Measurements from ENCODE around the gene TUBG2. TPM values are rescaled to one million over a fixed set of nuclear protein-coding genes. Genes with fewer than 3 reads are reported as not detected.

Gene TUBG2
- total RNA-seq, 1 experiment from 2014 or later: 26.7 TPM

DNA sequence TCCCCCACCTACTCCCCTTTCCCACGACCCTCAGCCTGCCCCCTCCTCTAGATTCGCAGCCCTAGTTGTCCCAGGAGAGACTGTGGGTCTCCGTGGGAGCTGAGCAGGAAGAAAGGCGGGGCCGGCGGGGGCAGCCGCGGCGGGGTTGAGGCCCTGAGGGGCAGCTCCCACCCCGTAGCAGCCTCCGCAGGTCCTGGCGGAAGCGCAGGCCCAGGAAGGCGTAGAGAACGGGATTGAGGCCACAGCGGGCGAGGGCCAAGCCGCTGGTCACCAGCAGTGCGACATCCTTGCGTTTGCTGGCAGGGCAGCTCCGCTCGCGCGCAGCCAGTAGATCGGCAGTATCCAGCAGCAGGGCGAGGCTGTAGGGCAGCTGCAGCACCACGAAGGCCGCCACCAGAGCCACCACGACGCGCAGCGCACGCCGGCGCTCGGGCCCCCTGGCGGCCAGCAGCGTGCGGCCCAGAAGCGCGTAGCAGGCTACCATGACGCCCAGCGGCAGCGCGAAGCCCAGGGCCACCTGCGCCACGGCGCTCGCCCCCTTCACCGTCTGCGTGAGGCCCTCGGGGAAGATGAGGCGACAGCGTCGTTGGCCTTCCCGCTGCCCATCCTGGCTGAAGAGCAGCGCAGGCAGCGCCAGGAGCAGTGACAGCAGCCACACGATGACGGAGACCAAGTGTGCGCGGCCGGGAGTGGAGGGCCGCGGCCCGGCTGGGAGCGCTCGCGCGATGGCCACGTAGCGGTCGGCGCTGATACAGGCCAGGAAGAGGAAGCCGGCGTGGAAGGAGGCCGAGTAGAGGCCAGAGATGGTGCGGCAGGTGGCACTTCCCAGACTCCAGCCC, 20.6 kb downstream of the TUBG2 start (continued):
- peak; percentile 86; the same call in 1 of the 2 replicates for TF ChIP-seq ZBTB21 (CRISPR knock-in tag; IDR thresholded peaks at IDR 0.05; ENCODE audit: borderline replicate concordance)
- TF ChIP-seq, protein P1, sequence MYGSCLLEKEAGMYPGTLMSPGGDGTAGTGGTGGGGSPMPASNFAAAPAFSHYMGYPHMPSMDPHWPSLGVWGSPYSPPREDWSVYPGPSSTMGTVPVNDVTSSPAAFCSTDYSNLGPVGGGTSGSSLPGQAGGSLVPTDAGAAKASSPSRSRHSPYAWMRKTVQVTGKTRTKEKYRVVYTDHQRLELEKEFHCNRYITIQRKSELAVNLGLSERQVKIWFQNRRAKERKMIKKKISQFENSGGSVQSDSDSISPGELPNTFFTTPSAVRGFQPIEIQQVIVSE (CRISPR knock-in tag; IDR thresholded peaks at IDR 0.05; ENCODE audit: borderline replicate concordance): no peak
- TF ChIP-seq NR2C2 (CRISPR knock-in tag; IDR thresholded peaks at IDR 0.05): peak; percentile 79
- TF ChIP-seq, protein P2, sequence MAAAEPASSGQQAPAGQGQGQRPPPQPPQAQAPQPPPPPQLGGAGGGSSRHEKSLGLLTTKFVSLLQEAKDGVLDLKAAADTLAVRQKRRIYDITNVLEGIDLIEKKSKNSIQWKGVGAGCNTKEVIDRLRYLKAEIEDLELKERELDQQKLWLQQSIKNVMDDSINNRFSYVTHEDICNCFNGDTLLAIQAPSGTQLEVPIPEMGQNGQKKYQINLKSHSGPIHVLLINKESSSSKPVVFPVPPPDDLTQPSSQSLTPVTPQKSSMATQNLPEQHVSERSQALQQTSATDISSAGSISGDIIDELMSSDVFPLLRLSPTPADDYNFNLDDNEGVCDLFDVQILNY (CRISPR knock-in tag; IDR thresholded peaks at IDR 0.05): peak; percentile 99
- no peak for TF ChIP-seq PRRX2 (CRISPR knock-in tag; IDR thresholded peaks at IDR 0.05)
- no peak for TF ChIP-seq MXD4 (CRISPR knock-in tag; IDR thresholded peaks at IDR 0.05; ENCODE audit: borderline replicate concordance)
- TF ChIP-seq CREB1 (CRISPR knock-in tag; IDR thresholded peaks at IDR 0.05): no peak
- TF ChIP-seq, protein P3, sequence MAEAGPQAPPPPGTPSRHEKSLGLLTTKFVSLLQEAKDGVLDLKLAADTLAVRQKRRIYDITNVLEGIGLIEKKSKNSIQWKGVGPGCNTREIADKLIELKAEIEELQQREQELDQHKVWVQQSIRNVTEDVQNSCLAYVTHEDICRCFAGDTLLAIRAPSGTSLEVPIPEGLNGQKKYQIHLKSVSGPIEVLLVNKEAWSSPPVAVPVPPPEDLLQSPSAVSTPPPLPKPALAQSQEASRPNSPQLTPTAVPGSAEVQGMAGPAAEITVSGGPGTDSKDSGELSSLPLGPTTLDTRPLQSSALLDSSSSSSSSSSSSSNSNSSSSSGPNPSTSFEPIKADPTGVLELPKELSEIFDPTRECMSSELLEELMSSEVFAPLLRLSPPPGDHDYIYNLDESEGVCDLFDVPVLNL (CRISPR knock-in tag; IDR thresholded peaks at IDR 0.05; ENCODE audit: borderline replicate concordance, low read depth): peak; percentile 87
- TF ChIP-seq SP1 (CRISPR knock-in tag; conservative IDR thresholded peaks at IDR 0.05): peak; percentile 85
- TF ChIP-seq, protein P4, sequence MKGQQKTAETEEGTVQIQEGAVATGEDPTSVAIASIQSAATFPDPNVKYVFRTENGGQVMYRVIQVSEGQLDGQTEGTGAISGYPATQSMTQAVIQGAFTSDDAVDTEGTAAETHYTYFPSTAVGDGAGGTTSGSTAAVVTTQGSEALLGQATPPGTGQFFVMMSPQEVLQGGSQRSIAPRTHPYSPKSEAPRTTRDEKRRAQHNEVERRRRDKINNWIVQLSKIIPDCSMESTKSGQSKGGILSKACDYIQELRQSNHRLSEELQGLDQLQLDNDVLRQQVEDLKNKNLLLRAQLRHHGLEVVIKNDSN (CRISPR knock-in tag; IDR thresholded peaks at IDR 0.05): peak; percentile 59; the same call in 1 of the 2 replicates
- TF ChIP-seq SMAD4 (CRISPR knock-in tag; IDR thresholded peaks at IDR 0.05): peak; percentile 70; the same call in 1 of the 2 replicates
- no peak for TF ChIP-seq NFATC4 (CRISPR knock-in tag; IDR thresholded peaks at IDR 0.05)
- TF ChIP-seq ZNF138 (CRISPR knock-in tag; conservative IDR thresholded peaks at IDR 0.05): 0 out of 2 replicates have a peak, but pooled peaks have one; percentile 54
- peak; percentile 96 for TF ChIP-seq NFE2L1 (CRISPR knock-in tag; IDR thresholded peaks at IDR 0.05)
- TF ChIP-seq, protein P5, sequence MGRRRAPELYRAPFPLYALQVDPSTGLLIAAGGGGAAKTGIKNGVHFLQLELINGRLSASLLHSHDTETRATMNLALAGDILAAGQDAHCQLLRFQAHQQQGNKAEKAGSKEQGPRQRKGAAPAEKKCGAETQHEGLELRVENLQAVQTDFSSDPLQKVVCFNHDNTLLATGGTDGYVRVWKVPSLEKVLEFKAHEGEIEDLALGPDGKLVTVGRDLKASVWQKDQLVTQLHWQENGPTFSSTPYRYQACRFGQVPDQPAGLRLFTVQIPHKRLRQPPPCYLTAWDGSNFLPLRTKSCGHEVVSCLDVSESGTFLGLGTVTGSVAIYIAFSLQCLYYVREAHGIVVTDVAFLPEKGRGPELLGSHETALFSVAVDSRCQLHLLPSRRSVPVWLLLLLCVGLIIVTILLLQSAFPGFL (CRISPR knock-in tag; IDR thresholded peaks at IDR 0.05; ENCODE audit: borderline replicate concordance): 0 out of 2 replicates have a peak, but pooled peaks have one; percentile 78
- peak; percentile 29; the same call in 1 of the 2 replicates for TF ChIP-seq NR1H2 (CRISPR knock-in tag; IDR thresholded peaks at IDR 0.05)
- TF ChIP-seq, protein P6, sequence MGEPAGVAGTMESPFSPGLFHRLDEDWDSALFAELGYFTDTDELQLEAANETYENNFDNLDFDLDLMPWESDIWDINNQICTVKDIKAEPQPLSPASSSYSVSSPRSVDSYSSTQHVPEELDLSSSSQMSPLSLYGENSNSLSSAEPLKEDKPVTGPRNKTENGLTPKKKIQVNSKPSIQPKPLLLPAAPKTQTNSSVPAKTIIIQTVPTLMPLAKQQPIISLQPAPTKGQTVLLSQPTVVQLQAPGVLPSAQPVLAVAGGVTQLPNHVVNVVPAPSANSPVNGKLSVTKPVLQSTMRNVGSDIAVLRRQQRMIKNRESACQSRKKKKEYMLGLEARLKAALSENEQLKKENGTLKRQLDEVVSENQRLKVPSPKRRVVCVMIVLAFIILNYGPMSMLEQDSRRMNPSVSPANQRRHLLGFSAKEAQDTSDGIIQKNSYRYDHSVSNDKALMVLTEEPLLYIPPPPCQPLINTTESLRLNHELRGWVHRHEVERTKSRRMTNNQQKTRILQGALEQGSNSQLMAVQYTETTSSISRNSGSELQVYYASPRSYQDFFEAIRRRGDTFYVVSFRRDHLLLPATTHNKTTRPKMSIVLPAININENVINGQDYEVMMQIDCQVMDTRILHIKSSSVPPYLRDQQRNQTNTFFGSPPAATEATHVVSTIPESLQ (CRISPR knock-in tag; IDR thresholded peaks at IDR 0.05): no peak
- TF ChIP-seq, protein P7, sequence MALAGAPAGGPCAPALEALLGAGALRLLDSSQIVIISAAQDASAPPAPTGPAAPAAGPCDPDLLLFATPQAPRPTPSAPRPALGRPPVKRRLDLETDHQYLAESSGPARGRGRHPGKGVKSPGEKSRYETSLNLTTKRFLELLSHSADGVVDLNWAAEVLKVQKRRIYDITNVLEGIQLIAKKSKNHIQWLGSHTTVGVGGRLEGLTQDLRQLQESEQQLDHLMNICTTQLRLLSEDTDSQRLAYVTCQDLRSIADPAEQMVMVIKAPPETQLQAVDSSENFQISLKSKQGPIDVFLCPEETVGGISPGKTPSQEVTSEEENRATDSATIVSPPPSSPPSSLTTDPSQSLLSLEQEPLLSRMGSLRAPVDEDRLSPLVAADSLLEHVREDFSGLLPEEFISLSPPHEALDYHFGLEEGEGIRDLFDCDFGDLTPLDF (CRISPR knock-in tag; IDR thresholded peaks at IDR 0.05): peak; percentile 85
- TF ChIP-seq, protein P8, sequence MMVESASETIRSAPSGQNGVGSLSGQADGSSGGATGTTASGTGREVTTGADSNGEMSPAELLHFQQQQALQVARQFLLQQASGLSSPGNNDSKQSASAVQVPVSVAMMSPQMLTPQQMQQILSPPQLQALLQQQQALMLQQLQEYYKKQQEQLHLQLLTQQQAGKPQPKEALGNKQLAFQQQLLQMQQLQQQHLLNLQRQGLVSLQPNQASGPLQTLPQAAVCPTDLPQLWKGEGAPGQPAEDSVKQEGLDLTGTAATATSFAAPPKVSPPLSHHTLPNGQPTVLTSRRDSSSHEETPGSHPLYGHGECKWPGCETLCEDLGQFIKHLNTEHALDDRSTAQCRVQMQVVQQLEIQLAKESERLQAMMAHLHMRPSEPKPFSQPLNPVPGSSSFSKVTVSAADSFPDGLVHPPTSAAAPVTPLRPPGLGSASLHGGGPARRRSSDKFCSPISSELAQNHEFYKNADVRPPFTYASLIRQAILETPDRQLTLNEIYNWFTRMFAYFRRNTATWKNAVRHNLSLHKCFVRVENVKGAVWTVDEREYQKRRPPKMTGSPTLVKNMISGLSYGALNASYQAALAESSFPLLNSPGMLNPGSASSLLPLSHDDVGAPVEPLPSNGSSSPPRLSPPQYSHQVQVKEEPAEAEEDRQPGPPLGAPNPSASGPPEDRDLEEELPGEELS (CRISPR knock-in tag; IDR thresholded peaks at IDR 0.05): peak; percentile 99
- TF ChIP-seq, protein P9, sequence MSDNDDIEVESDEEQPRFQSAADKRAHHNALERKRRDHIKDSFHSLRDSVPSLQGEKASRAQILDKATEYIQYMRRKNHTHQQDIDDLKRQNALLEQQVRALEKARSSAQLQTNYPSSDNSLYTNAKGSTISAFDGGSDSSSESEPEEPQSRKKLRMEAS (CRISPR knock-in tag; IDR thresholded peaks at IDR 0.05): peak; percentile 100
- TF ChIP-seq, protein P10, sequence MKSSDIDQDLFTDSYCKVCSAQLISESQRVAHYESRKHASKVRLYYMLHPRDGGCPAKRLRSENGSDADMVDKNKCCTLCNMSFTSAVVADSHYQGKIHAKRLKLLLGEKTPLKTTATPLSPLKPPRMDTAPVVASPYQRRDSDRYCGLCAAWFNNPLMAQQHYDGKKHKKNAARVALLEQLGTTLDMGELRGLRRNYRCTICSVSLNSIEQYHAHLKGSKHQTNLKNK (CRISPR knock-in tag; IDR thresholded peaks at IDR 0.05): no peak
- no peak for TF ChIP-seq GABPB1 (CRISPR knock-in tag; IDR thresholded peaks at IDR 0.05)
- peak; percentile 94 for TF ChIP-seq MYBL2 (CRISPR knock-in tag; IDR thresholded peaks at IDR 0.05)
- no peak for TF ChIP-seq GRHL2 (CRISPR knock-in tag; IDR thresholded peaks at IDR 0.05; ENCODE audit: insufficient replicate concordance, severe bottlenecking)
- TF ChIP-seq, protein P11, sequence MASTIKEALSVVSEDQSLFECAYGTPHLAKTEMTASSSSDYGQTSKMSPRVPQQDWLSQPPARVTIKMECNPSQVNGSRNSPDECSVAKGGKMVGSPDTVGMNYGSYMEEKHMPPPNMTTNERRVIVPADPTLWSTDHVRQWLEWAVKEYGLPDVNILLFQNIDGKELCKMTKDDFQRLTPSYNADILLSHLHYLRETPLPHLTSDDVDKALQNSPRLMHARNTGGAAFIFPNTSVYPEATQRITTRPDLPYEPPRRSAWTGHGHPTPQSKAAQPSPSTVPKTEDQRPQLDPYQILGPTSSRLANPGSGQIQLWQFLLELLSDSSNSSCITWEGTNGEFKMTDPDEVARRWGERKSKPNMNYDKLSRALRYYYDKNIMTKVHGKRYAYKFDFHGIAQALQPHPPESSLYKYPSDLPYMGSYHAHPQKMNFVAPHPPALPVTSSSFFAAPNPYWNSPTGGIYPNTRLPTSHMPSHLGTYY (CRISPR knock-in tag; IDR thresholded peaks at IDR 0.05): no peak
- TF ChIP-seq ZNF671 (CRISPR knock-in tag; IDR thresholded peaks at IDR 0.05): no peak

All from WTC11 (cell line).